RWPE2 (cell line): ENCODE data around the gene GABRG2.
"Not testable (repeated sequence)": the region's sequence is repeated elsewhere in the genome, so short reads cannot be mapped to it uniquely, and the experiment has no call there.

Experiments
- ATAC-seq: fragments of 200-7000 bp; cut with Tn5 transposase; 3 replicates; pipeline ENCODE4 v1.9.1; 2021; ENCODE audit warnings: low read depth
- DNase-seq: peaks from one replicate; pipeline ENCODE4 v3.0.0-alpha.2; 2020; ENCODE audit warnings: low spot score
- H3K27ac ChIP-seq: fragments of 450-650 bp; 2 replicates; pipeline ENCODE4 v1.5.1; 2017; ENCODE audit warnings: mild to moderate bottlenecking; ENCODE audit not compliant: poor library complexity, severe bottlenecking
- H3K27me3 ChIP-seq: fragments of 250-450 bp; sonication (Bioruptor Pico); 2 replicates; pipeline ENCODE4 v1.5.1; 2021; ENCODE audit warnings: mild to moderate bottlenecking, moderate library complexity; ENCODE audit not compliant: insufficient read depth, poor library complexity, severe bottlenecking
- H3K36me3 ChIP-seq: fragments of 250-450 bp; sonication (Bioruptor Pico); 2 replicates; pipeline ENCODE4 v1.5.1; 2020; ENCODE audit warnings: low read depth, mild to moderate bottlenecking, moderate library complexity
- H3K4me1 ChIP-seq: fragments of 250-450 bp; sonication (Bioruptor Pico); 2 replicates; pipeline ENCODE4 v1.5.1; 2021; ENCODE audit warnings: mild to moderate bottlenecking, moderate library complexity; ENCODE audit not compliant: insufficient read depth, poor library complexity, severe bottlenecking
- H3K4me3 ChIP-seq: fragments of 250-450 bp; sonication (Bioruptor Pico); 2 replicates; pipeline ENCODE4 v1.5.1; 2021; ENCODE audit warnings: mild to moderate bottlenecking, moderate library complexity; ENCODE audit not compliant: severe bottlenecking
- H3K9me3 ChIP-seq: fragments of 250-450 bp; sonication (Bioruptor Pico); 2 replicates; pipeline ENCODE4 v1.5.1; 2021; ENCODE audit warnings: mild to moderate bottlenecking, moderate library complexity; ENCODE audit not compliant: severe bottlenecking
- CTCF ChIP-seq: fragments of 450-650 bp; IDR thresholded peaks from one replicate; pipeline ENCODE4 v1.5.1; 2017; ENCODE audit warnings: mild to moderate bottlenecking, moderate library complexity; ENCODE audit not compliant: poor library complexity, severe bottlenecking

The GABRG2 gene

GRCh38 chr5:162052676-162053075 lies 14.9 kb upstream of the GABRG2 start:
- Histone ChIP-seq H3K27me3 (no peaks in the 10 kb centered on the region), H3K4me1 (no peaks in the 10 kb centered on the region), H3K4me3 (no peak overlapping the region), H3K9me3 (no peaks in the 10 kb centered on the region), H3K27ac (no peak overlapping the region), H3K36me3 (no peaks in the 10 kb centered on the region)
- ATAC-seq (no peak), DNase-seq (no peak)
- TF ChIP-seq CTCF: no peak

GRCh38 chr5:162055095-162055494 lies 12.5 kb upstream of the GABRG2 start:
- not testable (repeated sequence) for H3K27me3 ChIP-seq, H3K9me3 ChIP-seq, H3K27ac ChIP-seq, DNase-seq, ATAC-seq, H3K4me1 ChIP-seq, H3K36me3 ChIP-seq, H3K4me3 ChIP-seq

GRCh38 chr5:162067162-162067561 lies 411 bp upstream of the GABRG2 start:
- no peaks in the 10 kb centered on the region for H3K9me3 ChIP-seq
- TF ChIP-seq CTCF: no peak
- no peaks in the 10 kb centered on the region for H3K36me3 ChIP-seq
- no peaks in the 10 kb centered on the region for H3K4me1 ChIP-seq
- no peak overlapping the region for H3K4me3 ChIP-seq
- DNase-seq (no peak), ATAC-seq (no peak)
- no peak overlapping the region for H3K27ac ChIP-seq
- H3K27me3 ChIP-seq: peaks cover 4% of the 10 kb centered on the region

GRCh38 chr5:162068412-162068811 lies 839 bp downstream of the GABRG2 start:
- DNase-seq: no peak
- Histone ChIP-seq H3K4me3 (no peak overlapping the region), H3K36me3 (no peaks in the 10 kb centered on the region), H3K4me1 (no peaks in the 10 kb centered on the region), H3K27ac (no peak overlapping the region), H3K9me3 (no peaks in the 10 kb centered on the region), H3K27me3 (peaks cover 9% of the 10 kb centered on the region)
- no peak for TF ChIP-seq CTCF
- peak; percentile 90 for ATAC-seq

GRCh38 chr5:162068936-162069335 lies 1.4 kb downstream of the GABRG2 start:
- DNase-seq (no peak), ATAC-seq (no peak)

More at GRCh38 chr5:162068936-162069335, 1.4 kb downstream of the GABRG2 start:
- Histone ChIP-seq H3K36me3 (no peaks in the 10 kb centered on the region), H3K4me3 (no peak overlapping the region), H3K4me1 (no peaks in the 10 kb centered on the region), H3K27ac (no peak overlapping the region), H3K9me3 (no peaks in the 10 kb centered on the region), H3K27me3 (peaks cover 9% of the 10 kb centered on the region)
- TF ChIP-seq CTCF: no peak
